ENCODE results near the gene SLC38A9.

DNA sequence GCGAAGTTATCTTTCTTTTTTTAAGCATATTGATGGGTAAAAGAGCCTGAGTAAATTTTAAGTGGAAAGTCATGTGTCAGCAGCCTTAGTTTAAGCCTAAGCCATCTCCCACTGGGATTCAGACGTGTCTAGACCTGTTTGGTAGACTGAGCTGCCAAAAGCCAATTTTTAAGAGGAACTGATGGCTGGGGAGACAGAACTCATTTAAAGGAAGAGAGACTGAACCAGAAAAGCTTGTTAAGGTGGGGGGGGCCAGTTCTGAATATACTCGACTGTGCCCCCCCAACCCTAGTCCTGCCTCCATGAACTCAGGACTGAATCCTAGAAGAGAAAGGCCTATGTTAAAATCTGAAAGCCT is 119.0 kb downstream of the SLC38A9 start:
- TF ChIP-seq CTCF (IDR thresholded peaks at IDR 0.05; ENCODE audit: low read length) (no peak), EZH2 (IDR thresholded peaks at IDR 0.05; ENCODE audit: borderline replicate concordance, low read length) (no peak)

Data from OCI-LY1 (cell line).